ENCODE results near the gene LRRC66.

LRRC66 gene

GRCh38 chr4:52045028-52045427 is 24.9 kb upstream of the LRRC66 start:
- no peaks in the 10 kb centered on the region for H3K9me3 ChIP-seq
- H3K27me3 ChIP-seq: peaks cover 75% of the 10 kb centered on the region
- no peaks in the 10 kb centered on the region for H3K36me3 ChIP-seq
- TF ChIP-seq CTCF (IDR thresholded peaks at IDR 0.05): no peak
- no peak overlapping the region for H3K4me3 ChIP-seq (ENCODE audit: low read depth in 1 of 2, low read length in 1 of 2)
- H3K4me1 ChIP-seq (ENCODE audit: control insufficient read depth in 1 of 2, insufficient read depth in 1 of 2, low read depth in 1 of 2, low read length in 1 of 2): no peaks in the 10 kb centered on the region
- no peak overlapping the region for H3K27ac ChIP-seq

GRCh38 chr4:52038103-52038912 is 18.1 kb upstream of the LRRC66 start, which contains the start of gene SGCB:
Gene SGCB (minus strand): TSS chr4:52038299. CDS start chr4:52038259, 40 bp downstream.
- no peak within 1 kb of the TSS for H3K27ac ChIP-seq
- H3K4me3 ChIP-seq (ENCODE audit: low read depth in 1 of 2, low read length in 1 of 2): no peak within 1 kb of the TSS
- H3K4me1 ChIP-seq (ENCODE audit: control insufficient read depth in 1 of 2, insufficient read depth in 1 of 2, low read depth in 1 of 2, low read length in 1 of 2): no peaks in the 10 kb centered on the region
- no peak for TF ChIP-seq CTCF (IDR thresholded peaks at IDR 0.05)
- no peaks in the 10 kb centered on the region for H3K9me3 ChIP-seq
- H3K36me3 ChIP-seq: no peaks in the 10 kb centered on the region
- H3K27me3 ChIP-seq: peaks cover 96% of the 10 kb centered on the region

DNA sequence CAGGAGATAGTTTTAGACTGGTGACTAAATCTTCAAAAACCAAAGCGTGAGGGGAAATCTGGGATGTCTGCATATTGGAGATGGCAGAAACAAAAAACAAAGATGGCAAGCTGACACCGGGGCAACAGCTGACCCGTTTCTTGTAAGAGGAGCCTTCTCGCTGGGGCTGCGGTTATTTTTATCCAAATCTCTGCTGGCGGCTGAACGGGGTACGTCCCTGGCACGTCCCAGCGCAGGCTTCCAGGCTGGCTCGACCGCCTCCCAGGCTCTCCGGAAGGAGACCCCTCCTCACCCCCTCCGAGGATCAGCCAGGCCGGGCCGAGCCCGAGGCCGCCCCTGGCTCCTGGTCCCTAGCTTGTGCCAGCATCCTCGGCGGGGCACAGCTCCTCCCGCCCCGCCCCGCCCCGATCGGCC is 17.5 kb upstream of the LRRC66 start:
- TF ChIP-seq CTCF (IDR thresholded peaks at IDR 0.05): no peak
- Histone ChIP-seq H3K9me3 (no peaks in the 10 kb centered on the region), H3K4me3 (ENCODE audit: low read depth in 1 of 2, low read length in 1 of 2) (no peak overlapping the region), H3K4me1 (ENCODE audit: control insufficient read depth in 1 of 2, insufficient read depth in 1 of 2, low read depth in 1 of 2, low read length in 1 of 2) (no peaks in the 10 kb centered on the region), H3K36me3 (no peaks in the 10 kb centered on the region), H3K27ac (no peak overlapping the region), H3K27me3 (peaks cover 90% of the 10 kb centered on the region)

DNA sequence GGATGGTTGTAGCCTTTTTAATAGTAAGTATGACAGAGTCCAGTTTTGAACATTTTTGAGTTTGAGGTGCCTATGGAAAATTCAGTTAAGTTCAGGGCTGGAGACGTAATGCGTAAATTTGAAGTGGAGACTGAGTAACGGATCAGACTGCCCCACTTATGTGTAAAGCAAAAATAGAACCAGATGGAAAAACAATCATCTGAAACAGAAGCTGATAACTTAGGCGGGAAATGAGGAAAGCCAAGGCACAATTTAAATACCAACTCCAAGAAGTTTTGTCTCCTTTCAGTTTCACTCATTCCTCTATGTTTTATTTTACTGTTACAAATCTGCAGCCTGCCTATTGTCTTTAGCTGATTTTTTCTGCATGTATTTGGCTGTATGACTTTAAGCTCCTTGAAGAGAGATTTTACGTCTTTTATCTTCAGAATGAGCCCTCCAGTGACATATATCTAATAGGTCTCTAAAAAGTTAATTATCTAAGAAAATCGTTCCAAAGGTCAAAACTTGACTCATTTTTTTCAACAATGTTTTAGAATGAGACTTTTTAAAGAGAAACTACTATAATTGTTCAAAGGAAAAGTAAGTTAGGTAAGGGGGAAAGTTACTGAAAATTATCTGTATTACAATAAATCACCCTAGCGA is 16.8 kb upstream of the LRRC66 start:
- H3K4me3 ChIP-seq (ENCODE audit: low read depth in 1 of 2, low read length in 1 of 2): no peak overlapping the region
- H3K27ac ChIP-seq: no peak overlapping the region
- H3K9me3 ChIP-seq: no peaks in the 10 kb centered on the region
- H3K36me3 ChIP-seq: no peaks in the 10 kb centered on the region
- peaks cover 83% of the 10 kb centered on the region for H3K27me3 ChIP-seq
- TF ChIP-seq CTCF (IDR thresholded peaks at IDR 0.05): no peak
- no peaks in the 10 kb centered on the region for H3K4me1 ChIP-seq (ENCODE audit: control insufficient read depth in 1 of 2, insufficient read depth in 1 of 2, low read depth in 1 of 2, low read length in 1 of 2)

- no peak for TF ChIP-seq CTCF (IDR thresholded peaks at IDR 0.05)
- H3K27me3 ChIP-seq: peaks cover 65% of the 10 kb centered on the region
- H3K27ac ChIP-seq: no peak overlapping the region
- no peak overlapping the region for H3K4me3 ChIP-seq (ENCODE audit: low read depth in 1 of 2, low read length in 1 of 2)
- H3K9me3 ChIP-seq: no peaks in the 10 kb centered on the region
- H3K4me1 ChIP-seq (ENCODE audit: control insufficient read depth in 1 of 2, insufficient read depth in 1 of 2, low read depth in 1 of 2, low read length in 1 of 2): no peaks in the 10 kb centered on the region
- no peaks in the 10 kb centered on the region for H3K36me3 ChIP-seq
Observed at GRCh38 chr4:52035190-52035589, 15.0 kb upstream of the LRRC66 start.
